Vagina (tissue), 2 donors: ENCODE results near the gene ASB7.

ENCODE experiments used
- POLR2A ChIP-seq, 2 donors: fragments of 450-650 bp; IDR thresholded peaks; one replicate each; pipeline ENCODE4 v1.6.1; 2017; ENCODE audit warnings: antibody characterized with exemption in 2 of 2, mild to moderate bottlenecking in 2 of 2, moderate library complexity in 2 of 2
- POLR2AphosphoS5 ChIP-seq, 2 donors: sonication (generic); formaldehyde crosslinking; IDR thresholded peaks; one replicate each; pipeline ENCODE4 v1.9.0; 2017; ENCODE audit warnings: antibody characterized with exemption in 2 of 2, mild to moderate bottlenecking in 2 of 2, low read depth in 1 of 2; ENCODE audit not compliant: insufficient read depth in 1 of 2
- TF ChIP-seq, protein P1 (sequence below), 3 experiments: fragments of 450-650 bp in 2 of 3; fragments of 200-600 bp in 1 of 3; sonication (generic) in 1 of 3; IDR thresholded peaks; one replicate each; pipeline ENCODE4 v1.5.1; 2017 to 2019; ENCODE audit warnings: antibody characterized with exemption in 3 of 3, mild to moderate bottlenecking in 2 of 3, moderate library complexity in 2 of 3

DNA sequence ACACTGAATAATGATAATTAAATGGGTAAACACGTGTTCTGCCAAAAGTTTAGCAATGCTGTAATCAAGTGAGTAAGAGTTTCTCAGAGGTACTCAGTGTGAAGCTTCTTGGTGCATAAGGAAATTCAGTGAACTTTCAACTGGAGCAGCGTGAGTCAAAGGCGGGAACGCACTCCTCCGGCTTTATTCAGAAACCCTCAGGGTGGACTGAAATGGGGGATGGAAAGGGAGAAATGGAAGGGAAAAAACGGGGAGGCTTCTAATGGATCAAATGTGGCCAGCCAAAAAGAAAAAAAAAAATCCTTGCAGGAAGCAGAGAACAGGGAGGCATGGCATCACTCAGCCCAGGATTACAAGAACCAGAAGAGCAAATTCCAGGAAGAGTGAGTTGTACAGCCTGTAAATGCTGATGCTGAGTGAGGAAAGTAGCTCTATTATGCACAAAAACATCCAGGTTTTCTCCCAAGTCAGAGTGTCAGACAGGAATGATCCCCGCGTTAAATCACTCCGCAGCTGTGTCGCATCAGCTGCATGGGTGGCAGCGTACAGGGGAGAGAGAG lies 85.3 kb downstream of the ASB7 start:
- TF ChIP-seq POLR2AphosphoS5 (IDR thresholded peaks at IDR 0.05; ENCODE audit: insufficient read depth in 1 of 2, low read depth in 1 of 2) (peak in 1 of 2 donors; percentile 55), POLR2A (IDR thresholded peaks at IDR 0.05) (no peak)
- TF ChIP-seq, protein P1, sequence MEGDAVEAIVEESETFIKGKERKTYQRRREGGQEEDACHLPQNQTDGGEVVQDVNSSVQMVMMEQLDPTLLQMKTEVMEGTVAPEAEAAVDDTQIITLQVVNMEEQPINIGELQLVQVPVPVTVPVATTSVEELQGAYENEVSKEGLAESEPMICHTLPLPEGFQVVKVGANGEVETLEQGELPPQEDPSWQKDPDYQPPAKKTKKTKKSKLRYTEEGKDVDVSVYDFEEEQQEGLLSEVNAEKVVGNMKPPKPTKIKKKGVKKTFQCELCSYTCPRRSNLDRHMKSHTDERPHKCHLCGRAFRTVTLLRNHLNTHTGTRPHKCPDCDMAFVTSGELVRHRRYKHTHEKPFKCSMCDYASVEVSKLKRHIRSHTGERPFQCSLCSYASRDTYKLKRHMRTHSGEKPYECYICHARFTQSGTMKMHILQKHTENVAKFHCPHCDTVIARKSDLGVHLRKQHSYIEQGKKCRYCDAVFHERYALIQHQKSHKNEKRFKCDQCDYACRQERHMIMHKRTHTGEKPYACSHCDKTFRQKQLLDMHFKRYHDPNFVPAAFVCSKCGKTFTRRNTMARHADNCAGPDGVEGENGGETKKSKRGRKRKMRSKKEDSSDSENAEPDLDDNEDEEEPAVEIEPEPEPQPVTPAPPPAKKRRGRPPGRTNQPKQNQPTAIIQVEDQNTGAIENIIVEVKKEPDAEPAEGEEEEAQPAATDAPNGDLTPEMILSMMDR (IDR thresholded peaks at IDR 0.05) = no peak
